ENCODE data around the gene TNFRSF17.

The TNFRSF17 gene

DNA sequence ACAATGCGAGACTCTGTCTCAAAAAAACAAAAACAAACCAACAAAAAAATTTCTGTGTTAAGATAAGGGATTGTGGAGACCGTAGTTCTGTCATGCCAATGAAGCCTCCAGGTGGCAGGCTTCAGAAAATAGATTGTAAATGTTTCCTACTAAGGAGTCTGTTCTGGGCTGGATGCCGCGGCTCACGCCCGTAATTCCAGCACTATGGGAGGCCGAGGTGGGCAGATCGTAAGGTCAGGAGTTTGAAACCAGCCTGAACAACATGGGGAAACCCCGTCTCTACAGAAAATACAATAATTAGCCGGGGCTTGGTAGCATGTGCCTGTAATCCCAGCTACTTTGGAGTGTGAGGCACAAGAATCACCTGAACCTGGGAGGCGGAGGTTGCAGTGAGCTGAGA lies 7.1 kb downstream of the TNFRSF17 start:
- no peak for ATAC-seq

DNA sequence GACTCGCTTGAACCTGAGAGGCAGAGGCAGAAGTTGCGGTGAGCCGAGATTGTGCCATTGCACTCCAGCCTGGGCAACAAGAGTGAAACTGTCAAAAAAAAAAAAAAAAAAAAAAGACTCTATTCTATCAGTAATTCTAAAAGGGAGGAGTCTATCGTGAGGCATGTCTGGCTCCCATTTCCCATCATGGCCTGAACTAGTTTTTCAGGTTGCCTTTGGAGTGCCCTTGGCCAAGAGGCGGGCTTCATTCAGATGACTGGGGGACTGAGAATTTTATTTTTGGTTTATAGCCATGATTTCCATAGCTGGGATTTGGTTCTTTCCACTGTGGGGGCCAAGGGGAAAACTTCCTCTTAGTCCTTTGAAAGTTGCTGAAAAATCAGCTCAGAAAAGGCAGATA lies 8.1 kb downstream of the TNFRSF17 start:
- ATAC-seq: no peak

DNA sequence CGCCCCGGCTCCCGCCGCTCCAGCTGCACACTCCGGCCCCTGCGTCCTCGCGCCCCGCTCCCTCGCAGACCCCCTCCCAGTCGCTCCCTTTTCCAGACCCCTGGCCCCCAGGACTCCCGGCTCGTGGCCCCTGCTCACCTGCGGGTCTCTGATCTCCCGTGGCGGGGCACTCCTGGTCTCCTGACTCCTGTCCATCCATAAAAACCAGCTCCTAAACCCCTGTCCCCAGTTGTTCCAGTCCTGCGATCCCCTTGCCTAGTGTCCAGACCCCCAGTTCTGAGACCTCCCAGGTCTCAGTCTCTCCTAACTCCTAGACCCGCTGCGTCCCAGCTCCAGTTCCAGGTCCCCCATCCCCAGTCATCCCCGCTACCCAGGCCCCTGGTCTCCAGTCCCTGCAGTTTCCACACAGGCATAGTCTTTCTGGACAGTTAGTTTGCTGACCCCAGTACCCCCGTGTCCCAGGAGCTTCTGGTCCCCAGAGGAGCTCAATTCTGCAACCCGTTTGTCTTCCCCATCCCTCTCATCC lies 11.9 kb downstream of the TNFRSF17 start:
- no peak for ATAC-seq

DNA sequence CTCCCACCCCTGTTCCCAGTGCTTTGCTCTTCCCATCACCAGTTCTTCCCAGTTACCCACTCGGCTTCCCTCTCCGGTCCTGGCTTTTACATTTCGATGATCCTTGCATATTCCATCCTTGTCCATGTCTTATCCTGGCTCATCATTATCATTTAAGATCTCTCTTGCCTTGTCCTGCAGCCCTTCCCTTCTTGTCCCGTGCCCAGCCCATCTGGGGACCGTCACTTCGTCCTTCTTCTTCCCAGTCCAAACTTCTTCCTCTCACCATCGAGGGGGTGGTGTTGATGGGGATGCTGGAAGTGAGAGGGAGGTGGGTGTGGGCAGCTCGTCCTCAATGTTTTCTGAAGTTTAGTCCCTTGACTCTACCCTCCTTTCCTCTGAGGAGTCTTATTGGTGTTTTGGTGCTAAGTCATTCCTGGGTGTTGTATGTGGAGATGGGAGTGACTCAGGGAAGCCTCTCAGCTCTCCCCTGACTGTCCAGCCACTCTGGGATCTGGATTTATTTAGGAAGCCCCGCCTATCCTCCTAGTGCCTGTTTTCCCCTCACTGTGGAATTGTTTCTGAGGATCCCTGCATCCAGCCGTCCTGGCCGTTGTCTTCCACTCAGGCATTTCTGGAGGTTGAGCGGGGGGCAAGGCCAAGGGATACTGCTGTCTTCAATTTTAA lies 12.5 kb downstream of the TNFRSF17 start:
- no peak for ATAC-seq

DNA sequence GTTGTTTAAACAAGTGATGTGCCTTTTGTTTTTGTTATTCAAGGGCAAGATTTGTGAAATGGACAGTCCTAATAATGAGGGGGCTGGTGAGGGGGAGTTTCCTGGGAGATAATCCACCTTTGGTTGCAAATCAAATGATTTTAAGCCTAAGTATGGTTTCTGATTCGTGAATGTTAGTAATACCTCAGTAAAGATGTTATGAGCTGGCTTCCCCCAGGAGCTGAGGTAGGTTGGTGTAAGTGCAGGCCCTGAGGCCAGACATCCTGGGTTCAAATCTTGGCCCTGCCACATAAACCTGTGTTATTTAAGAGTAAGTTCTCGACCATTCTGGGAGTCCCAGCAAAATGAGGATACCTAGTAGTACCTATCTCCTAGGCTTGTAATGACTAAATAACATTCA lies 13.1 kb downstream of the TNFRSF17 start:
- ATAC-seq: no peak

DNA sequence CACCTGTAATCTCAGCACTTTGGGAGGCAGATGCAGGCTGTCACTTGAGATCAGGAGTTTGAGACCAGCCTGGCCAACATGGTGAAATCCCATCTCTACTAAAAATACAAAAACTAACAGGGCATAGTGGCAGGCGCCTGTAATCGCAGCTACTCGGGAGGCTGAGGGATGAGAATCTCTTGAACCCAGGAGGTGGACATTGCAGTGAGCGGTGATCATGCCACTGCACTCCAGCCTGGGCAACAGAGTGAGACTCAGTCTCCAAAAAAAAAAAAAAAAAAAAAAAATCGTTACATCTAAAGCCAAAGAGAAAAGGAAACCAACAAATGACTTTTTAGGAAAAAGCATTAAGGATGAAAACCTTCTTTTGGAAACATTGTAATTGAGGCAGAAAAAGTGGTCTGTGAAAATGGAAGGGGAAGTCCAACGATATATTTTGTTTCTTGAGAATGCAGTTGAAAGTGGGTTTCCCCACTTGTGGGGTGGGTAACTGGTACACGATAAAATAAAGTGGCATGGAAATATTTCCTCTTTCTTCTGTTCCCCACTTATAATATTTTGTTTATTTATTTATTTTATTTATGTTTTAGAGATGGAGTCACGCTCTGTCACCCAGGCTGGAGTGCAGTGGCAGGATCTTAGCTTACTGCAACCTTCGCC lies 14.1 kb downstream of the TNFRSF17 start:
- ATAC-seq: no peak

DNA sequence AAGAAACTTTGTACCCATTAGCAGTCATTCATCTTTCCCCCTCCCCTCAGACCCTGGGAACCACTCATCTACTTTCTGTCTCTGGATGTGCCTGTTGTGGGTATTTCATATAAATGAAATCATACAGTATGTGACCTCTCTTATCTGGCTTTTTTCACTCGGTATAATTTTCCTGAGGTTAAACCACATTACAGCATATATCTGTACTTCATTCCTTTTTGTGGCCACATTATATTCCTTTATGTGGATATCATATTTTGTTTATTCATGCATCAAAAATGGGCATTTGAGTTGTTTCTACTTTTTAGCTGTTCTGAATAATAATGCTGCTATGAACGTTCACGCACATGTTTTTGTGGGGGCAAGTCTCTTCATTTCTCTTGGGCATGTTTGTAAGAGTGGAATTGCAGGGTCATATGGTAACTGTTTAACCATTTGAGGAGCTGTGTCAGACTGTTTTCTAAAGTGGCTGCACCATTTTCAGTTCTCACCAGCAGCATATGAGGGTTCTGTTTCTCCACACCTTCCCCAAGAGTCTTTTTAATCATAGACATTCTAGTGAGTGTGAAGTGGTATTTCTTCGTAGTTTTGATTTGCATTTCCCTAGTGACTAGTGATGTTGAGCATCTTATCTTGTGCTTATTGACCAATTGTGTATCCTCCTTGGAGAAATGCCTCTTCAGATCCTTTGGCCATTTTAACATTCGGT lies 15.3 kb downstream of the TNFRSF17 start:
- ATAC-seq: no peak

DNA sequence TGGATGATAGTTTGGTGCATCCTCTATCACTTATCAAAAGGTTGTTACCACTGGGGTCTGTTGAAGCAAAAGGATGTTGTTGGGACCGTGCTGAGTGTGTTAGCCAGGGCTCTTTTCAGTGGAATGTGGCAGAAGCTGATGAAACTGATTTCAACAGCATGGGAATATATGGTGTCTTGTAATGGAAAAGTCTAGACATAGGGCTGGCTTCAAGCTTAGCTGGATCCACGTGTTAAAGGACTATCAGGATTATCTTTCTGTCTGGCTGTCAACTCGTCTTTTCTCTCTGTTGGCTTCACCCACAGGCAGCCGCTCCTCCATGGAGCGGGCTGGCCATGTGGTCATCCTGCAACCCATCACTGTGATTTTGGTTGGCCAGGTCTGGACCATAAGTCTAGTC lies 20.2 kb downstream of the TNFRSF17 start:
- ATAC-seq: no peak

DNA sequence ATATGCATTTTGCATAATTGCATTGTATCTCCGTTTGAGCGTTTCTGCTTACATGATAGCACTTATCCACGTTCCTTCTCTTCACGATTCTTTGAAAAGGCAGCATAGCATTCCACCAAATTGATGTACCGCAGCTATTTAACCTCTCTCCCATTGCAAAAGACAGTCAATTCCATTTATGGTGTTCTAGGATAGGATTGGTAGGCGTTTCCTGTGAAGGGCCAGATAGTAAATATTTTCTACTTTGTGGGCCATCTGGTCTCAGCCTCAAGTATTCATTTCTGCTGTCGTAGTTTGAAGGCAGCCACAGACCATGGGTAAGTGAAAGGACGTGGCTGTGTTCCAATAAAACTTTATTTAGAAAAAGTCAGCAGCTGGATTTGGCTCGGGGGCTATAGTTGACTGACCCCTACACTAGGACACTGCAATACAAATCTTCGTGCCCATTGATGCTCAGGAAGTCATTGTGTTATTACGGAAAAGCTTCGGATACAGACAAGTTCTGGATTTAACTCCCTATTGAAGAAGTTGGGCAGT lies 21.6 kb downstream of the TNFRSF17 start:
- ATAC-seq: no peak

DNA sequence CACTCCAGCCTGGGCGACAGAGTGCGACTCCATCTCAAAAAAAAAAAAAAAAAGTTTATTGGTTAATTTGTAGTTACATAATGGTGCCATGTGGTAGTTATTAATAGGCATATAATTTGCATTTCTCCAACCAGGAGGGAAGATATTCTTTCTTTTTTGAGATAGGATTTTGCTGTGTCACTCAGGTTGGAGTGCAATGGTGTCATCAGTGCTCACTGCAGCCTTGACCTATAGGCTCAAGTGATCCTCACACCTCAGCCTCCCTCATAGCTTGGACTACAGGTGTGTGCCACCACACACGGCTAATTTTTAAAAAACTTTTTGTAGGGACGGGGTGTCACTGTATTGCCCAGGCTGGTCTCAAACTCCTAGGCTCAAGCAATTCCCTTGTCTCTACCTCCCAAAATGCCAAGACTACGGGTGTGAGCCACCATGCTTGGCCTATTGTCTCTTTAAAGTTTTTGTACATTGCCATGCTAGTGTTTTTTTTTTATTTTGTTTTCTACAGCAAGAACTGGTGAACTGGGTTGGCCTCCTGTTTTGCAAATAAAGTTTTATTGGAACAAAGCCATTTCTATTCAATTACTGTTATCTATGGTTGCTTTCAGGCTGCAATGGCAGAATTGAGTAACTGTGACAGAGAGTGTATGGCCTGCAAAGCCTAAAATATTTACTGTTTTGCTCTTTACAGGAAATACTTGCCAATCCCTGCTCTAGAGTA lies 23.4 kb downstream of the TNFRSF17 start:
- no peak for ATAC-seq

DNA sequence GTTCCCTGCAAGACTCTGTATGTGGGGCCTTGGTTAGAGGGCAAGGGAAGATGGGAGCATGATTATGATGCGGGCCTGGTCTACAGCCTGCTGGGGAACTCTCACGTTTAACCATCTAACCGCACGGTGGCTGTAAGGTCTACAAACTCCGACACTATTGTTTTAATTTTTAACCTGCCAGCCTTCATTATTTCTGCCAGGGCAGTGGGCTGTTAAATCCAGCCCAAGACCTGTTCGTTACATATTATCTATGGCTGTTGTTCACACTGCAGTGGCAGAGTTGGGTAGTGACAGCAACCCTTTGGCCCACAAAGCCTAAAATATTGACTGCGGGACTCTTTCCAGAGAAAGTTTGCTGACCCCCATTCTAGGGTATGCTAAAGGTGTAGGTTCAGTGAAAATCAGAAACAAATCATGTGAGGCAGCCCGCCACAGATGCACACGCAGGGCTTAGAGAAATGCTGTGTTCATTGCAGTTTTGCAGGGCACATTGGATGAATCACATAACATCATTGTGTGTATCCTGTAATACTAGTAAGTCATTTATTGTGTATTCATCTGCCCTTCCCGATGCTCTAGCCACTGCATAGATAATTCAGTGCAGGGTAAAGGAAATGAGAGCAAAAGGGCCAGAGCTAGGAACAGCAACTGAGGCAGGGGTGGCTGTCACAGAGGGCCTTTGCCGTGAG lies 25.8 kb downstream of the TNFRSF17 start:
- no peak for ATAC-seq

DNA sequence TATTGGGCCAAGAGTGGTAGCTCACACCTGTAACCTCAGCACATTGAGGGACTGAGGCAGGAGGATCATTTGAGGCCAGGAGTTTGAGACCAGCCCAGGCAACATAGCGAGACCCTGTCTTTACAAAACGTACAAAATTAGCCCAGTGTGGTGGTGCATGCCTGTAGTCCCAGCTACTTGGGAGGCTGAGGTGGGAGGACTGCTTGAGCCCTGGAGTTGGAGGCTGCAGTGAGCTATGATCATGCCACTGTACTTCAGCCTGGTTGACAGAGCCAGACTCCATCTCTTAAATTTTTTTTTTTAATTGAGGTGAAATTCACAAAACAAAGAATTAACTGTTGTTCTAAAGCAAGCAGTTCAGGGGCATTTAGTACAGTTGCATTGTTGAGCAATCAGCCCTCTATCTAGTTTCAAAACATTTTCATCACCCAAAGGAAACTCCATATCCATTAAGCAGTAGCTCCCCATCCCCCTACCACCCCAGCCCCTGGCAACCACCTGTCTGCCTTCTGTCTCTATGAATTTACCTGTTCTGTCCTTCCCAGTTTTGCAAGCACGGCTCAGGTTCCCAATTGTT lies 27.1 kb downstream of the TNFRSF17 start:
- no peak for ATAC-seq

DNA sequence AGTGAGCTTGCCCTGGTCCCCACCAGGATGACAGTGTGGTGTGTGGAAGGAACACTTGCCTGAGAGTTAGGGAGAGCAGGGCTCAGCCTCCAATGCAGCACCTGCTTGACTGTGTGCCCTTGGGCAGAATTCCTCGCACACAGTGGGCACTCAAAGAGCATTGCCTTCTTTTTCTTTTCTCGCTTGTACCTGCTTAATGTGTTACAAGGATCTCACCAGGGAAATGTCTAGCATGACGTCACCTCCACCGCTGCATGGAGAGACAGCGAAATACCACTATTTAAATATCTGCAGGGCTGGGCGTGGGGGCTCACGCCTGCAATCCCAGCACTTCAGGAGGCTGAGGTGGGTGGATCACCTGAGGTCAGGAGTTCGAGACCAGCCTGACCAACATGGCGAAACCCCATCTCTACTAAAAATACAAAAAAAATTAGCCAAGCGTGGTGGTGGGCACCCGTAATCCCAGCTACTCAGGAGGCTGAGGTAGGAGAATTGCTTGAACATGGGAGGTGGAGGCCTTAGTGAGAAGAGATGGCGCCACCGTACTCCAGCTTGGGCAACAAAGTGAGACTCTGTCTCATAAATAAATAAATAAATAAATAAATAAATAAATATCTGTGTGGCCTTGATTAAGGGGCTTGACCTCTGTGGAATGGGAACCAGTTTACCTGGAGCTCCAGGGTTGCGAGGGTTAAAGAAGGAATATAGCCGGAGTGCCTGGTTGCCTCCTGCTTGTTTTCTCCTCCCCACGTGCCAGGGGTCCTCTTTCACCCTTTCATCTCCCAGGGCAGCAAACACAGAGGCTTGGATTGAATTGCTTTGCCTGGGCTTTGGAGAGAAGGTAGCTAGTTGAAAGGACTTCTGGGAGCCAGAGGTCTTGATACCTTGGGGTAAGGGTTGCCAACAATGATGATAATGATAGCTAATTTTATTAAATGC lies 27.8 kb downstream of the TNFRSF17 start:
- no peak for ATAC-seq

DNA sequence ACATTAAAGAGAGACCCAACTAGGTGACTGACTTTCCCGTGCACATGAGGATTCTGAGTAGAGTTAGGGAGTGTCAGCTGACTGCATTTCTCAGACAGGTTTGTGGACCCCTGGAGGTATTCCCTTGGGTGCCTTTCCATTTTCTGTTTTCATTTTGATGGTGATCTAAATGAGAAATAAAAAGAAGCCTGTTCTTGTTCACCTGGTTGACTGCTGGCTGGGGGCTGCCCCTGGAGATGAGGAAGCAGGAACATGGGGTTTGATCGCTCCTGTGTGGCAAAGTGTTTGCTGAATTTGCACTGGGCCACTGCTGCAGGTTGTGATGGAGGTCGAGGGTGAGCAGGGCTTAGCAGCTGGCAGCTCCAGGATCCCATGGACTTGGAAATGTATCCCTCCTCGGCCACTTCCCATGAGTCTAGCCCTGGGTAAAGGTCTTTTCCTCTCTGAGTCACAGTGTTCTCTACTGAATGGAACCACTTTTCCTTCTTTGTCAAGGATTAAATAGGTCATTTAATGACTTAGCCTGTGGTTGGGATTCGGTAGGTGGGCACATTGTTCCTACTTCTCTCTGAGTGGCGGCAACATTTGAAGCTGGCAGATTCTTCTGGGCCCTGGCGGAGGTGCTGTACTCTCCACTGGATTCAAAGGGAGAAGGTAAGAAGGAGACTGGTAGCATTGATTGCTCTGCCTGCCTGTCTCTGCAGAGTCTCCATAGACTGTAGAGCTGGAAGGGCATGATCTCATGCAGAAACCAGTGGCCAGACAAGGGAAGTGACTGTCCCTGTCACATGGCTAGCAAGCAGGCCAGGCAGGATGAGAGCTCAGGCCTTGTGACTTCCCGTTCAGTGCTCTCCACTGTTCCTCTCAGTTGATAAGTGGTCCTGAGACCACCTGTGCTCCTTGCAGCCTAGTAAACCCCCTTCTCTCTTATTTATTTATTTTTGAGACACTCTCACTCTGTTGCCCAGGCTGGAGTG lies 29.4 kb downstream of the TNFRSF17 start:
- ATAC-seq: no peak

DNA sequence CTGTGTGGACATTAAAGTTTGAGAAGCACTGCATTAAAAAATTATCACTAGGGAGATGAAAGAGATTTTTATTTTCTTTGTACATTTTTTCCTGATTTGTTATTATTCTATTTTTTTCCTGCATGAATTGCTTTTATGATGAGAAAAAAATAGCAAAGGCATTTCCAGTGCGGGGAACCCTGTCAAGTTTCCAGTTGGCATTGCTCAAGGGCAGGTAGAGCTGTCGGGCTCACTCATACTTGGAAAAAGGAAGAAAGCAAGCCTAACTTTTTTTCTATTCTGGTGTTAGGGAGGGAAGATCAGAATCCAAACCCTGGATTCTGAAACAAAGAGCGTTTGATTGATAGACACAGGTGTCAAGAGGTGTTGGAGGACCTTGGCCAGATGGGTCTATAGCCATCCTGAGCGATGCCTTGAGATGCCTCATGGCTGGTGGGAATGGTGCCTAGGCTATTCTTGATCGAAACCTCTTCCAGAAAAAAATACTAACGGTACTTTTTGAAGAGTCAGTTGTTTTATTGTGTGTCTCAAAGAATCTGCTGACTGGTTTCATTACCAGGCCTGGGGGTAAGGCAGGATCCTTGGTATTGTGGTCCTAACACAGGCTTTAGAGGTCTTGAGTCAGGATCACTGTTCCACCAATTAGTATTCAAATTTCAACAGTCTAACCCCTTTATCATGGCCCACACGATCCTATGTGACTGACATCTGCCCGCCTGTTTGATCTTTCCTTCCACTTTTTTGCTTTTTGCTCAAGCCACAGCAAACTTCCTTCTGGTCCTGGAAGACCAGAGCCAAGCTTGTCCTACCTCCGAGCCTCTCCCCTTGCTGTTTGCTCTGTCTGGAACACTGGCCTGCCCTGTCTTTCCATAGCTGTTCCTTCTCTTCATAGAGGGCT lies 31.7 kb downstream of the TNFRSF17 start:
- ATAC-seq: no peak

DNA sequence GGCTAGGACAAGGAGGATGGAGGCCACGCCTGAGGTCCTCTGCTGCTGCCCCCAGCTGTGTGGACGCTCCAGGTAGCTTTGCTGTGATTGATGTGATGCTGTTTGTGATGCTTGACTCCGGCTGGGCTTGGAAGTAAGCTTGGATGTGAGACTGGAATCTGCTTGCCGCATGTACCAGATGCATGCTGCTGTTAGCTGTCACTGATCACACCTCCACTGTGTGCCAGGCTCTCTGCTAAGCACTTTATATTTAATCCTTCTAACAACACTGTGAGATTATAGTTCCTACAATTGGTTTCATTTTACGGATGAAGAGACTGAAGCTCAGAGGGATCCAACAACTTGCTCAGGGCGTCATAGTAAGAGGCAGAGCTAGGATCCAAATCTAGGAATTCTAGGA lies 35.0 kb downstream of the TNFRSF17 start:
- ATAC-seq: no peak

DNA sequence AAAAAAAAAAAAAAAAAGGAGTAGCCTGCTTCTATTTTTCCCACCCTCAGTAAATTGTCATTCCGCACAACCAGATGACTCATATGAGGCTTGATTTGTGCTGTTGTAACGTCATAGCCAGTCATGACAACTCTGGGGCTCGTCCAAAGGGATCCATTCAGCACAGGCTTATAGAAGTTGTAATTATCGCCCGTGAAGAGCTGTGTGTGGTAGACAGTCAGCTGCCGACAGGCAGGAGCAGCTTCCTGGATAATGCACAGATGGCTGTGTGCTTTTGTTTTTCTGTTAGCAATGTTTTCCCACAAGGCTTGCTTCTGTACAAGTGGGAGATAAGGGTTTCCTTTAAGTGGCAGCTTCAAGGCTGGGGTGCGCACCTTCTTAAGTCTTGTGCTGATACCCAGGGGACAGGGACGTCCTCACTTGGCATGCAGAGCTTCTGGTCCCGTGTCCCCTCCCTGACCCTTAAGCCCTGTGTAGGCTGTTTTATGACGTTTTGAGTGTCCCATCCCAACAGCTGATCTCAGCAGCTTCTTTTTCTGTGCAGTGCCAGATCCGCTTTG lies 37.5 kb downstream of the TNFRSF17 start:
- no peak for ATAC-seq

DNA sequence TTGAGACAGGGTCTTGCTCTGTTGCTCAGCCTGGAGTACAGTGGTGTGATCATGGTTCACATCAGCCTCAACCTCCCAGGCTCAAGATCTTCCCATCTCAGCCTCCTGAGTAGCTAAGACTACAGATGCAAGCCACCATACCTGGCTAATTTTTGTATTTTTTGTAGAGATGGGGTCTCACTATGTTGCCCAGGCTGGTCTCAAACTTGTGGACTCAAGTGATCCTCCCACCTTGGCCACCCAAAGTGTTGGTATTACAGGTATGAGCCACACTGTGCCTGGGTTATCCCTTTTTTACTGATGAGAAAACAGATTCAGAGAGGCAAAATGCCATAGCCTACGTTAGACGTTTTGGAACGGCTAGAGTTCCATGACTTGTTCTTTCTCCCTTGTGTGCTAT lies 41.6 kb downstream of the TNFRSF17 start:
- no peak for ATAC-seq
